GM08714 (cell line): ENCODE measurements around the gene ANXA4.
"Not testable (repeated sequence)": the region's sequence is repeated elsewhere in the genome, so short reads cannot be mapped to it uniquely, and the experiment has no call there.

ENCODE experiments used
- H3K4me3 ChIP-seq: fragments of 200-500 bp; sonication (Bioruptor generic); 2 replicates; pipeline ENCODE4 v1.5.1; 2014; ENCODE audit warnings: mild to moderate bottlenecking, low read length, inconsistent platforms
- ZNF274 ChIP-seq: IDR thresholded peaks from 2 replicates; pipeline ENCODE4 v1.6.1; 2012; ENCODE audit warnings: mild to moderate bottlenecking, low read depth, low read length

Gene ANXA4

DNA sequence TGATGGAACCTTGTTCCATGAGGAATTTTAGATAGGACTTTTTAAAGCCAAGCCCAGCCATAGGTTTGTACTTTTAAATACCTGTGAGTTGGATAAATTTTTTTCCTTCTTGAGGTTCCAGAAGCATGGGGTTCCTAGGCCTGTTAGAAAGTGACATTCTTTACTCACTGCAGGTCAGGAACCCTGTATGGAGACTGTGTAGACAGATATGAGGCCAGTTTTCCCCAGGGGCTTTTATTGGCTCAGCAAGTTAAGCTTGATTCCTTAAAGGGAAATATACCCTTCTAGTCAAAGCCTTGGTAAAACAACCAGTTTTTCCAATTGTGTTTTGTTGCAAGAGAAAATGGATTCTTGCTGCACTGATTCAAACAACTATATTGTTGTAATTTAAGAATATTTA is 49.1 kb downstream of the ANXA4 start:
- H3K4me3 ChIP-seq = no peak overlapping the region
- no peak for TF ChIP-seq ZNF274

DNA sequence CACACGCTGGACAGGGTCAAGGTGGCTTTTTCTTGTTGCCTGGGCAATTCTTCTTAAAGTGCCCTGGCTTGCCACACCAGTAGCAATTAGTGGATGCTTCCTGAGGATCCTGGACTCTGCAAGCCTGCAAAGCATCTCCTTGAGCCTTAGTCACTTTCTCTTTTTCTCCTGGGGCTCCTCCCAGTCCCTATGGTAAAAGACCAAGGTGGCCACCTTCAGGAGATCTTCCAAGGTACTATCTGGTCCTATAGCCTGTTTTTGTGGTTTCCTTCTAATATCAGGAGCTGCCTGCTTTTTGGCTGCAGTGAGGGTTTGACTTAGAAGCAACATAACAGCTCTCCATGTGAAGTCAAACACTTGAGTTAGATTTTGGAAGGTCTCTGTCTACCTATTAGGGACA is 54.2 kb downstream of the ANXA4 start:
- TF ChIP-seq ZNF274 = no peak
- H3K4me3 ChIP-seq = no peak overlapping the region

DNA sequence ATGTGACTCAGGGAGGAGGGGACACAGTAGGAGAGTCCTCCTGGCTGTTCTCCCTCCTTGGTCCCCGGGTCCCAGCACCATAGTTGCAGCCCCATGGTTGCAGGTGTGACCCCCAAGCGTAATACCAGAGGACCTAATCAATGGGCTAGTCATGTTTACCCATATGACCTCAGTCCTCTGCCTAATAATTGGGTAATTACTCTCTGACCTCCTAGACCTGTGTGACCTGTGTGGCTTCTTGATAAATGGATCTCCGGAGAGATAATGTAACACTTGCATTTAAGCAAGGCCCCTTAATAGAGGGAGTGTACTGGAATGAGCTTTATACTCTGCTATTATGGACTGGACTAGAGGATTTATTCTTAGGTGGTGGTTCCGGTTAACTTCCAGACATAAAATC is 55.3 kb downstream of the ANXA4 start:
- no peak for TF ChIP-seq ZNF274
- peak overlapping the region; percentile 61; the same call in 1 of the 2 replicates for H3K4me3 ChIP-seq

DNA sequence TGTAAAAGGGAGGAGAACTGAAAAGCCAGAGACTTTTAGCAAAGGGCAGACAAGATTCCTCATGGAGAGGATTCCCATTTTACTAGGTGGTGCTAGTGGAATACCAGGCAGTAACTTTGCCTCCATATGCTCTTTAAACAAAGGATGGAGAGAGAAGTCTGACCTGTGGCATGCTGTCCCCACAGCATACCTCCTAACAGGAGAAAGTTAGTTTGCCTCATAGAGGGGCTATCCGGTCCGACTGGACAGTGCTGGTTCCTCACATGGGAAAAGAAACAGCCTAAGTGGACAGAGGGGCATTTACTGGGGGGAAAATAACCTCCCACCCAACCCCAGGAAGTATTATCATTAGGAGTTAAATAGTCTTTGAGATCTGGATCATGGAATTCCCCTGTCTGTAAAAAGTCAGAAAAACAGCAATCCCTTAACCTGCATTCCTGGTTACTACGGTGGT is 55.9 kb downstream of the ANXA4 start:
- no peak for TF ChIP-seq ZNF274
- H3K4me3 ChIP-seq = peak overlapping the region; percentile 61; the same call in 1 of the 2 replicates

DNA sequence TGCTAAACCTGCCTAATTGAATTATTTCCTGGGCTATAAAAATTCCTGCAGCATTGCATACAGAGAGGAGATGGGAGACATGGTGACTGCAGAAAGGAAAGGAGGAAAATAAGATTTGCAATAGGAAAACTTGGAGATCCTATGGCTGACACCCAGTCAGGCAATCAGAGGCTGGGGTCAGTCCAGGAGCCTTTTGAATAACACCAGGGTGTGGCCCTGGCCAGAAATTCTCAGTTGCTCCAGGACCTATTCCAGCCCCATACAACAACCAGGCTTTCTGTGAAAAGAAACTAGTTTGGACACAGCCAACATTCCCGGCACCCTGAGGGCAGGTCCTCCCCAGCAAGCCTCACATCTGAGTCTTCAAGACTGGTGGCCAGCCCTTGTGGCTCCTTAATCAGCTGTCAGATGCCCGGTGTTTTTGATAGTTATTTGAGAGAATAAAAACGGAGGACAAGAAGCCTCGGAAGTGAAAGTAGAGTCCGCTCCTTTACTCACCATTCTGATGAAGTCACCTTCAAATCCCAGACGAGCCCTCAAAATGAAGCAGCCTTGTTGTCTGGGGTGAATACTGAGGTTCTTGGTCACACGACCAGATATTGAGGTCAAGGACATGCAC is 56.5 kb downstream of the ANXA4 start:
- no peak for TF ChIP-seq ZNF274
- peak overlapping the region; percentile 61 for H3K4me3 ChIP-seq

DNA sequence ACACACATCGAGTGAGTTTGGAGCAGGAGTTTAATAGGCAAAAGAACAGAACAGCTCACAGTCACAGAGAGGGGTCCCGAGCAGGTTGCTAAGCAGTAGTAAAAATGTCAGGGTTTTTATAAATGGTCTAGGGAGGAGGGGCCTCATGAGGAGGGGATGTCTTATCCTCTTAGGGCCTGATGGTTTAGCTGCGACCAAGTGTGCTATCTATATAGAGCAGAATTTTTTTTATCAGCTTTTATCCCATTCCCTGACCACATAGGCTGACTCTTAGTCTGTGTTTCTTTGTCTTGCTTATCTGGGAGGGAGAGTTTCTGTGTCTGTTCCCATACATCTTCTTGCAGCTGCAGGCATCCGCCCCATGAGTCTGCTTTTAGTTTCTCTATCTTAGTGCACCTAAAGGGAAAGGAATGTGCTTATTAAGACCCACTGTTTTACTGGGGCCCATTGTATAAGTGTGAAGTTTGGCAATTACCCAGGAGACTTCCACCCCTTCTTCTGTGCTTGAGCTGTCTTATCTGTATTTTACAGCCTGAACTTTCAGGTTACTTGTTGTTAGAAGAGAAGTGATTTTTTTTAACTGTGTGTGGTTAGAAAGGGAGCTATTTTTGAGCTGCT is 57.1 kb downstream of the ANXA4 start:
- peak overlapping the region; percentile 61 for H3K4me3 ChIP-seq
- no peak for TF ChIP-seq ZNF274

DNA sequence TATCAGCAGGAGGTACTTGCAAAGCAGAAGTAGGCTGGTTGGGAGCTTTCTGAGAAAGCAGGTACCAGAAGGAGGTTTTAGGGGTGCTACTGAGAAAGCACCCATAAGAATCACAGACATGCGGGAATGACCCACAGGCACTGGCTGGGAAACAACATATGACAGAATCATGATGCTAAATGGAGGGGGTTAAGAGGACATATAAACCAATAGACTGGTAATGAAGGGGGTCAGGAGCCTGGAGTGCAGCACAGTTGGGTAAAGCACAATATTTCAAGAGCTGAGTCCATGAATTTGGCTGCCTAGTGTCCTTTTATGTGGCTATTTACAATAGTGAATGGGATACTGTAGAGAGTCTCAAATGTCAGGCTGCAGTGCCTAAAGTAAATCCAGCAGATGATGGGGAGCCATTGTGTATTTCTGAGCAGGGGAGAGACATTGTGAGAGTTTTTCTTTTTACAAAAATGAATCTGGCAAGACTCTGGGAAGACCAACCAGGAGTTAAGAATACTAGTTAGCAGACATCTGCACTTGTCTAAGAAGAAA is 59.9 kb downstream of the ANXA4 start:
- no peak for TF ChIP-seq ZNF274
- H3K4me3 ChIP-seq = no peak overlapping the region

DNA sequence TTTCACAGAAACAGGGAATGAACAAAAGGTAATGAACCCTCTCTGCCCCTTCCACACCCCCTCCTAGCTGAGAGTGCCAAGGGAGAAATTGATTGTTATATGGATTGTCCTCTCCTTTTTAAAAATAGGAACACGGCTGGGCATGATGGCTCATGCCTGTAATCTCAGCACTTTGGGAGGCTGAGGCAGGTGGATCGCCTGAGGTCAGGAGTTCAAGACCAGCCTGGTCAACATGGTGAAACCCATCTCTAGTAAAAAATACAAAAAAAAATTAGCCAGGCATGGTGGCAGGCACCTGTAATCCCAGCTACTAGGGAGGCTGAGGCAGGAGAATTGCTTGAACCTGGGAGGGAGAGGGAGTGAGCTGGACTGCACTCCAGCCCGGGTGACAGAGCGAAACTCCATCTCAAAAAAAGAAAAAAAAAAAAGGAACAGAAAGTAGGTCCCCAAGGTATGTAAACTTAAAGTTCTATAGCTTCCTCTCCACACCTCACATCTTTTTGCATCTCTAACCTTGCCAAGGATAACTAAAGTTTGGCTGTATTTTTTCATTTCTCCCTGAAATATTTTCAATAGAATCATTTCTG is 60.9 kb downstream of the ANXA4 start:
- not testable (repeated sequence) for H3K4me3 ChIP-seq

DNA sequence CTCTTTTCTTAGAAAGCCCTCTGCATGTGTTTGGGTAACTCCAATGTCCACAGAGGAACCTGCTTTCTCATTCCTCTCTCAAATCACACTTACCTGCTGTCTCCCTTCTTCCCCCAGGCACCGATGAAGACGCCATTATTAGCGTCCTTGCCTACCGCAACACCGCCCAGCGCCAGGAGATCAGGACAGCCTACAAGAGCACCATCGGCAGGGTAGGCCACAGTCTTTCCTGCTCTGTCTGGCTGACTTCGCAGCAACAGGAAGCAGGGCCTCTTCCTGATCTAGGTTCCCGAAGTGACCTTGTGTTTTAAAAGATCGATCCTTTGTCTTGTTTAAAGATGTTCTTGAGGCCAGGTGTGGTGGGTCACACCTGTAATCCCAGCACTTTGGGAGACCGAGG is 62.5 kb downstream of the ANXA4 start:
- no peak for TF ChIP-seq ZNF274
- H3K4me3 ChIP-seq = no peak overlapping the region

DNA sequence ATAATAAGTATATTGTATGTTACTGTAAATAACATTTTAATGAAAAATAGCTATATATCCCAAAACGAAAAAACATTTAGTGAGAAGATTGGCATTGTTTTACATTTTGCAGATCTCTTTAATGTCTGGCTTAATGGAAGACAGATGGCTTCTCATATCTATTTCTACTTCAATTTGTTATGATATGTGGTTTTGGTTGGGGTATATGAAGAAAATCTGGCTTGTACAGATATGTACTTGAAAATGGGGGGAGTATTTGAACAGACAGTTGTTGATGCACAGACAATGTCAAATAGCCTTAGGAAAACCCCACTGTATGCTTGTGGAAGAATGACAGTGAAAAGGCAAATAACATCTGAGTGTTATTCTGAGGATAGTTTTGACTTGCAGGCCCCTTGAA is 64.0 kb downstream of the ANXA4 start:
- TF ChIP-seq ZNF274 = no peak
- H3K4me3 ChIP-seq = no peak overlapping the region

DNA sequence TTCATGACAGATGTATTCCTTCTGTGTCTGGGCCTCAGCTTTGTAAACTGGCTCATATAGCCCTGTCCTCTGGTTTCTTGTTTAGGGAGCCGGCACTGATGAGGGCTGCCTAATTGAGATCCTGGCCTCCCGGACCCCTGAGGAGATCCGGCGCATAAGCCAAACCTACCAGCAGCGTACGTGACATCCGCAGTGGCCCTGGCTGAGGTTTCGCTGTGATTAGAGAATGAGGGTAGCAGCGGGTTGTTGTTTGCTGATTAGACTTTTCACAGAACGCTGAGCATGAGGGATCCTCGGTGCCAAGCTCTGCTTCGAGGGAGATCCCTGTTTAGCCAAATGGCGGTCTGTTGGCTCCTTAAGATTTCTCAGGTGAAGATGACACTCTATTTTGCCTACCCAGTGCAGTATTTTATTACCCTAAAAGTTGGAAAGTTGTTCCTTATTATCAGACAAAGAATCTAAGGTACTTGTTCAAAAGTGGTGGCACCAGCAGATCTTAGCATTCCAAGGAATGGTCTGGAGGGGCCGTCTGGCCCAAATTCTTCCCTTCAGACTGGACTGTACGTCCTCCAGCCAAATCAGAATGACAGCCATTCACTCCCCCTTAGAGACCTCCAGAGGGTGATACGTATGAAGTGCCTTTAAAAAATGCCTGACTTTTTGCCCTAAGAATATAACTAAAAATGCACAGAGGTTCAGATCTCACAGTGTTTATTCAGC is 66.0 kb downstream of the ANXA4 start:
- H3K4me3 ChIP-seq = no peak overlapping the region
- TF ChIP-seq ZNF274 = no peak

DNA sequence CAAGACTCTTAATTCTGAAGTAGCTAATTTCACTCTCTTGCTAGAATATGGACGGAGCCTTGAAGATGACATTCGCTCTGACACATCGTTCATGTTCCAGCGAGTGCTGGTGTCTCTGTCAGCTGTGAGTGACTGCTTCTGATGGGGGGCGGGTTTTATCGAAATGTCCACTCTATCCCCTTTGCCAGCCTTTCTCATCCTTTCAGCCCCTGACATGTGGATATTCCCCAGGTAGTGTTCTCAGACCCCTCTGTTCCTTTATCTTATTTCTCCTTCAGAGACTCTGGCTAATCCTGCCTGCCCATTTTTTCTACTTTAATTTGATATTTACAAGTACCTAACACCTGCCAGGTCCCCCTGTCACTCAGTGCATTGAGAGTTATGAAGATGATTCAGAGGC is 68.6 kb downstream of the ANXA4 start:
- H3K4me3 ChIP-seq = no peak overlapping the region
- no peak for TF ChIP-seq ZNF274

DNA sequence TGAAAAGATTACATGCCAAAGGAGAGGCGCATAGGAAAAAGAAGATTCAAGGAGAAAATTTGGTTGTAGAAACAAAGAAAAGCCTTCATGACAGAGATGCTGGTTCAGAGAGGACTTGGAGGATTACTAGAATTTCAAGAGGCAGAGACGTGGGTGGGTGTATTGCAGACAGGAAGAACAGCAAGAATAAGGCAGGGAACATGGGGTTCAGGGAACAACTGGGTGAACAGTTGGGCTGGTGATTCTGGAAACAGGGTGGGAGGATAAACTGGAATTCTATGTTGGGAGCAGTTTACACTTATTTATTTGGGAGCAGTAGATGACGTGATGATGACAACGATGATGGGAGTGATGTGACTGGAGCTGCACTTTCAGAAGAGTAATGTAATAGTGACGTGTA is 69.1 kb downstream of the ANXA4 start:
- no peak overlapping the region for H3K4me3 ChIP-seq

DNA sequence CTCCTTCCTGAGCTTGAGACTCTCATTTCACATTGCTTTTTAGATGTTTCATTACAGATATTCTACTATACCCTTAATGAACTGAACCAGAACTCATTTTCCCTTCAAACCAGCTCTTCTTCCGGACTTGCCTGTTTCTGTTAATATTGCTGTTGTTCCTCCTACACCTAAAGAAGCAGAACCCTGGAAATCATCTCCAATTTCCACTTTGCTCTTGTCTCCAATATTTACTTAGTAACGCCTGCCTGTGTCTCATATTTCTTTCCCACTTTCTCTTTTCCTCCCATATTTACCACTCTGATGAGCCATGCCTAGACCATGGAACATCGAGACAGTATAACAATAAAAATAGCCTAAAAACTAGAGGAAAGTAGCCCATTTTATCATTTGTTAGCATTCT is 69.7 kb downstream of the ANXA4 start:
- no peak overlapping the region for H3K4me3 ChIP-seq
- no peak for TF ChIP-seq ZNF274

More for the DNA sequence above, 69.1 kb downstream of the ANXA4 start:
- TF ChIP-seq ZNF274 = no peak
